Suprapubic skin (tissue), 4 donors: ENCODE measurements around the gene RAB23. TPM values are rescaled to one million over a fixed set of nuclear protein-coding genes. Genes with fewer than 3 reads are reported as not detected.

Source experiments
- DNase-seq, 2 donors: peaks; one replicate each; pipeline ENCODE4 v3.0.0-alpha.2; 2019; ENCODE audit warnings: low spot score in 2 of 2
- H3K27ac ChIP-seq: fragments of 200-600 bp; sonication (generic); one replicate; pipeline ENCODE4 v1.5.1; 2019
- H3K27me3 ChIP-seq: fragments of 200-600 bp; sonication (generic); one replicate; pipeline ENCODE4 v1.5.1; 2019
- H3K36me3 ChIP-seq: fragments of 200-600 bp; sonication (generic); one replicate; pipeline ENCODE4 v1.5.1; 2019
- H3K4me1 ChIP-seq: fragments of 200-600 bp; sonication (generic); one replicate; pipeline ENCODE4 v1.5.1; 2019
- H3K4me3 ChIP-seq: fragments of 200-600 bp; sonication (generic); one replicate; pipeline ENCODE4 v1.5.1; 2019; ENCODE audit warnings: mild to moderate bottlenecking
- H3K9me3 ChIP-seq: fragments of 200-600 bp; sonication (generic); one replicate; pipeline ENCODE4 v1.5.1; 2019
- EP300 ChIP-seq: sonication (generic); formaldehyde crosslinking; IDR thresholded peaks from one replicate; pipeline ENCODE4 v1.6.1; 2017; ENCODE audit warnings: antibody characterized with exemption
- POLR2A ChIP-seq, 2 donors: fragments of 450-650 bp; IDR thresholded peaks; one replicate each; pipeline ENCODE4 v1.6.1; 2017; ENCODE audit warnings: antibody characterized with exemption in 2 of 2, mild to moderate bottlenecking in 2 of 2, moderate library complexity in 2 of 2
- POLR2AphosphoS5 ChIP-seq, 3 donors: sonication (generic); formaldehyde crosslinking; IDR thresholded peaks; one replicate each; pipeline ENCODE4 v1.6.1; 2017; ENCODE audit warnings: antibody characterized with exemption in 3 of 3
- WGBS: methylation state at CpG from one replicate; pipeline ENCODE4 v1.1.5; 2018; 5-methylcytosine and 5-hydroxymethylcytosine counted together
- total RNA-seq, 4 donors: library from RNA; depleted of rRNA; stranded (reverse); fragments of >200 nt; gene quantifications; one replicate each; pipeline ENCODE4 v1.1.0, GENCODE V29; 2016
- TF ChIP-seq, protein P1 (sequence below), 2 donors: fragments of 200-600 bp in 1 of 2; fragments of 450-650 bp in 1 of 2; sonication (generic) in 1 of 2; IDR thresholded peaks; one replicate each; pipeline ENCODE4 v1.5.1; 2016 to 2019; ENCODE audit warnings: antibody characterized with exemption in 2 of 2, mild to moderate bottlenecking in 1 of 2, moderate library complexity in 1 of 2

RAB23 gene
- 1 to 10 TPM; 4.9 to 8.3 (median 5.9) TPM for total RNA-seq

GRCh38 chr6:57221936-57222742 is at the start of gene RAB23:
TSS of gene RAB23 (minus strand) at chr6:57222307. CDS start at chr6:57210380, 11,927 bp downstream.
- WGBS, result under 1% methylated on average over 45 of the region's 69 CpGs
- TF ChIP-seq, protein P1, sequence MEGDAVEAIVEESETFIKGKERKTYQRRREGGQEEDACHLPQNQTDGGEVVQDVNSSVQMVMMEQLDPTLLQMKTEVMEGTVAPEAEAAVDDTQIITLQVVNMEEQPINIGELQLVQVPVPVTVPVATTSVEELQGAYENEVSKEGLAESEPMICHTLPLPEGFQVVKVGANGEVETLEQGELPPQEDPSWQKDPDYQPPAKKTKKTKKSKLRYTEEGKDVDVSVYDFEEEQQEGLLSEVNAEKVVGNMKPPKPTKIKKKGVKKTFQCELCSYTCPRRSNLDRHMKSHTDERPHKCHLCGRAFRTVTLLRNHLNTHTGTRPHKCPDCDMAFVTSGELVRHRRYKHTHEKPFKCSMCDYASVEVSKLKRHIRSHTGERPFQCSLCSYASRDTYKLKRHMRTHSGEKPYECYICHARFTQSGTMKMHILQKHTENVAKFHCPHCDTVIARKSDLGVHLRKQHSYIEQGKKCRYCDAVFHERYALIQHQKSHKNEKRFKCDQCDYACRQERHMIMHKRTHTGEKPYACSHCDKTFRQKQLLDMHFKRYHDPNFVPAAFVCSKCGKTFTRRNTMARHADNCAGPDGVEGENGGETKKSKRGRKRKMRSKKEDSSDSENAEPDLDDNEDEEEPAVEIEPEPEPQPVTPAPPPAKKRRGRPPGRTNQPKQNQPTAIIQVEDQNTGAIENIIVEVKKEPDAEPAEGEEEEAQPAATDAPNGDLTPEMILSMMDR (IDR thresholded peaks at IDR 0.05), result no peak
- peak in 2 of 3 donors; percentile 26 to 44 for TF ChIP-seq POLR2AphosphoS5 (IDR thresholded peaks at IDR 0.05)
- TF ChIP-seq POLR2A (IDR thresholded peaks at IDR 0.05), result peak in 1 of 2 donors; percentile 62
- Histone ChIP-seq H3K4me1 (peaks cover 13% of the 10 kb centered on the region), H3K27ac (peak within 1 kb of the TSS; percentile 83), H3K27me3 (no peaks in the 10 kb centered on the region), H3K4me3 (peak within 1 kb of the TSS; percentile 83), H3K36me3 (no peaks in the 10 kb centered on the region), H3K9me3 (no peaks in the 10 kb centered on the region)
- peak; percentile 85 to 86 for DNase-seq

- no peaks in the 10 kb centered on the region for H3K36me3 ChIP-seq
- H3K27me3 ChIP-seq, result no peaks in the 10 kb centered on the region
- H3K4me3 ChIP-seq, result no peak overlapping the region
- no peak for DNase-seq
- H3K4me1 ChIP-seq, result no peaks in the 10 kb centered on the region
- H3K9me3 ChIP-seq, result no peaks in the 10 kb centered on the region
- H3K27ac ChIP-seq, result no peak overlapping the region
- no peak for TF ChIP-seq EP300
- TF ChIP-seq, protein P1 (IDR thresholded peaks at IDR 0.05), result peak in 1 of 2 donors; percentile 4
Observed at GRCh38 chr6:57268294-57268640, 46.2 kb upstream of the RAB23 start.

DNA sequence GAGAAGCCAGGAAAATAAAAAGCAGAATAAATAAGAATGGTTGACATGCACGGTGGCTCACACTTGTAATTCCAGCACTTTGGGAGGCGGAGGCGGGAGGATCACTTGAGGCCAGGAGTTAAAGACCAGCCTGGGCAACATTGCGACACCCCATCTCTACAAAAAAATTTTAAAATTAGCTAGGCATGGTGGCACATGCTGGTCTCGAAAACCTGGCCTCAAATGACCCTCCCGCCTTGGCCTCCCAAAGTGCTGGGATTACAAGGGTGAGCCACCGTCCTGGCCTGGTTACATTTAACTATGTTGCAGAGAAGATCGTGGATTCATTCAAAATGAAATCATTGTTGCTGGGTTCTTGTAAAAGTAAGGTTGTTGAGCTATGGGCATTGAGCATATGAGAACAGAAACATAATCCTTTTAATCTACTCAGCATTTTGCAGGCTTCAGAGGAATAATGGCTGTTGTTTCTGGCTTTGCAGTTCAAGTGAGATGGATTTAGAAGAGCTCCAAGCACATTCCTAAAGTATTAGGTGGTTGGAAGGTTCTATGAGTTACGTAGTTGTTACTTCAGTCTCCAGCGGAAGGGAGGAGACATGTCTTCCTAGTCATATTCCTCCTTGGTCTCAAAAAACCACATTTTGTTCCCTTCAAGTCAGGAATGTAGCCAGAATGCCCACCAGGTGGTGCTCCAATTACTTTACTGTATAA is 45.6 kb upstream of the RAB23 start:
- 68% methylated on average over 10 of the region's 10 CpGs for WGBS
- no peak for DNase-seq
- Histone ChIP-seq H3K4me1 (peaks cover 4% of the 10 kb centered on the region), H3K36me3 (no peaks in the 10 kb centered on the region), H3K4me3 (no peak overlapping the region), H3K9me3 (no peaks in the 10 kb centered on the region), H3K27ac (no peak overlapping the region), H3K27me3 (no peaks in the 10 kb centered on the region)
- TF ChIP-seq POLR2A (IDR thresholded peaks at IDR 0.05) (no peak), POLR2AphosphoS5 (IDR thresholded peaks at IDR 0.05) (no peak), EP300 (no peak)
- TF ChIP-seq, protein P1 (IDR thresholded peaks at IDR 0.05), result no peak

DNA sequence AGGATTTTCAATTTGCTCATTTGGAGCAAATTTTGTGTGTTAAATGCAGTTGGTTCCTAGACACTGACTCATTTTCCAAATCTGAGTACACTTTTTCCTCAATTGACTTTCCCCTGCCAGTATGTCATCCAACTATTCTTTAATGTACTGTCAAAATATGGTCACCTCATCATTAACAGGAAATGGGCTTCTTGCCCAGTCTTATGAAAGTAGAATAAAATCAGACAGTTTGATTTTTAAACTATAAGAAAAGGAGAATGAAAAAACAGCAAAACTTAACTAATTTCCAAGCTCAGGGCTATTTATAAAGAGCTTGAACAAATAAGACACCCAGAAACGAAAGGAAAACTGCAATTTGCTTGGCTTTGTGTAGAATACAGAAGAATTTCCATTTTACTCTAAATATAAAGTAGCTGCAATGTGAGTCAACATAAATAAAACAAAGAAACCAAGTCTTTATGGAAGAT is 43.7 kb upstream of the RAB23 start:
- no peaks in the 10 kb centered on the region for H3K36me3 ChIP-seq
- H3K9me3 ChIP-seq, result no peaks in the 10 kb centered on the region
- peaks cover 6% of the 10 kb centered on the region for H3K4me1 ChIP-seq
- WGBS, result 43% methylated on average over 1 of the region's 1 CpG
- no peaks in the 10 kb centered on the region for H3K27me3 ChIP-seq
- H3K27ac ChIP-seq, result no peak overlapping the region
- DNase-seq, result no peak
- no peak overlapping the region for H3K4me3 ChIP-seq
- TF ChIP-seq, protein P1 (IDR thresholded peaks at IDR 0.05), result no peak
- no peak for TF ChIP-seq POLR2AphosphoS5 (IDR thresholded peaks at IDR 0.05)
- no peak for TF ChIP-seq POLR2A (IDR thresholded peaks at IDR 0.05)
- no peak for TF ChIP-seq EP300

- TF ChIP-seq, protein P1 (IDR thresholded peaks at IDR 0.05), result no peak
- no peak for TF ChIP-seq EP300
- TF ChIP-seq POLR2A (IDR thresholded peaks at IDR 0.05), result no peak
- TF ChIP-seq POLR2AphosphoS5 (IDR thresholded peaks at IDR 0.05), result no peak
- no peaks in the 10 kb centered on the region for H3K27me3 ChIP-seq
- 88% methylated on average over 2 of the region's 2 CpGs for WGBS
Observed at GRCh38 chr6:57263739-57264138, 41.6 kb upstream of the RAB23 start.

More at GRCh38 chr6:57263739-57264138, 41.6 kb upstream of the RAB23 start:
- Histone ChIP-seq H3K4me3 (no peak overlapping the region), H3K4me1 (peaks cover 6% of the 10 kb centered on the region), H3K36me3 (no peaks in the 10 kb centered on the region), H3K27ac (peak overlapping the region; percentile 29), H3K9me3 (no peaks in the 10 kb centered on the region)
- DNase-seq, result no peak
